ENCODE results near the gene KSR1.
"Not testable (repeated sequence)": the region's sequence is repeated elsewhere in the genome, so short reads cannot be mapped to it uniquely, and the experiment has no call there.

The KSR1 gene

GRCh38 chr17:27631897-27632725 lies 175.9 kb downstream of the KSR1 start:
- H3K4me3 ChIP-seq (ENCODE audit: low read depth in 1 of 2, low read length in 2 of 2), result peak overlapping the region; percentile 41 to 60
- H3K4me1 ChIP-seq (ENCODE audit: control insufficient read depth in 1 of 2, insufficient read depth in 2 of 2, low read length in 2 of 2), result peaks cover 12% of the 10 kb centered on the region in 2 donors
- H3K27me3 ChIP-seq (ENCODE audit: low read depth, low read length), result no peaks in the 10 kb centered on the region
- H3K27ac ChIP-seq (ENCODE audit: low read length), result peak overlapping the region; percentile 86
- H3K9me3 ChIP-seq (ENCODE audit: control insufficient read depth in 1 of 2, low read length in 2 of 2), result no peaks in the 10 kb centered on the region
- peaks cover 0 to under 1% of the 10 kb centered on the region in 2 donors for H3K36me3 ChIP-seq (ENCODE audit: control insufficient read depth in 1 of 2, insufficient read depth in 2 of 2, low read length in 2 of 2)

- peaks cover 12% of the 10 kb centered on the region in 2 donors for H3K4me1 ChIP-seq (ENCODE audit: control insufficient read depth in 1 of 2, insufficient read depth in 2 of 2, low read length in 2 of 2)
- H3K9me3 ChIP-seq (ENCODE audit: control insufficient read depth in 1 of 2, low read length in 2 of 2); H3K36me3 ChIP-seq (ENCODE audit: control insufficient read depth in 1 of 2, insufficient read depth in 2 of 2, low read length in 2 of 2); H3K27me3 ChIP-seq (ENCODE audit: low read depth, low read length): not testable (repeated sequence)
- peak overlapping the region; percentile 67 for H3K27ac ChIP-seq (ENCODE audit: low read length)
- H3K4me3 ChIP-seq (ENCODE audit: low read depth in 1 of 2, low read length in 2 of 2), result peak overlapping the region in 1 of 2 donors; percentile 60
These were observed 176.5 kb downstream of the KSR1 start for GRCh38 chr17:27632766-27633165.

- H3K27me3 ChIP-seq (ENCODE audit: low read depth, low read length), result no peaks in the 10 kb centered on the region
- H3K36me3 ChIP-seq (ENCODE audit: control insufficient read depth in 1 of 2, insufficient read depth in 2 of 2, low read length in 2 of 2), result no peaks in the 10 kb centered on the region
- no peak overlapping the region for H3K4me3 ChIP-seq (ENCODE audit: low read depth in 1 of 2, low read length in 2 of 2)
- H3K4me1 ChIP-seq (ENCODE audit: control insufficient read depth in 1 of 2, insufficient read depth in 2 of 2, low read length in 2 of 2), result peaks cover 12% of the 10 kb centered on the region in 2 donors
- peak overlapping the region; percentile 36 for H3K27ac ChIP-seq (ENCODE audit: low read length)
- H3K9me3 ChIP-seq (ENCODE audit: control insufficient read depth in 1 of 2, low read length in 2 of 2), result no peaks in the 10 kb centered on the region
These were observed 177.2 kb downstream of the KSR1 start for GRCh38 chr17:27633312-27634025.

- Histone ChIP-seq H3K36me3 (ENCODE audit: control insufficient read depth in 1 of 2, insufficient read depth in 2 of 2, low read length in 2 of 2) (no peaks in the 10 kb centered on the region), H3K4me3 (ENCODE audit: low read depth in 1 of 2, low read length in 2 of 2) (no peak overlapping the region), H3K4me1 (ENCODE audit: control insufficient read depth in 1 of 2, insufficient read depth in 2 of 2, low read length in 2 of 2) (peaks cover 12% of the 10 kb centered on the region in 2 donors), H3K9me3 (ENCODE audit: control insufficient read depth in 1 of 2, low read length in 2 of 2) (no peaks in the 10 kb centered on the region), H3K27me3 (ENCODE audit: low read depth, low read length) (no peaks in the 10 kb centered on the region), H3K27ac (ENCODE audit: low read length) (peak overlapping the region; percentile 36)
These were observed 177.7 kb downstream of the KSR1 start for GRCh38 chr17:27634026-27634335.

GRCh38 chr17:27634776-27635175 lies 178.5 kb downstream of the KSR1 start:
- Histone ChIP-seq H3K36me3 (ENCODE audit: control insufficient read depth in 1 of 2, insufficient read depth in 2 of 2, low read length in 2 of 2) (no peaks in the 10 kb centered on the region), H3K4me3 (ENCODE audit: low read depth in 1 of 2, low read length in 2 of 2) (no peak overlapping the region), H3K4me1 (ENCODE audit: control insufficient read depth in 1 of 2, insufficient read depth in 2 of 2, low read length in 2 of 2) (peaks cover 12% of the 10 kb centered on the region in 2 donors), H3K27me3 (ENCODE audit: low read depth, low read length) (no peaks in the 10 kb centered on the region), H3K9me3 (ENCODE audit: control insufficient read depth in 1 of 2, low read length in 2 of 2) (no peaks in the 10 kb centered on the region), H3K27ac (ENCODE audit: low read length) (no peak overlapping the region)

GRCh38 chr17:27635275-27635823 lies 179.1 kb downstream of the KSR1 start:
- Histone ChIP-seq H3K4me1 (ENCODE audit: control insufficient read depth in 1 of 2, insufficient read depth in 2 of 2, low read length in 2 of 2) (peaks cover 12% of the 10 kb centered on the region in 2 donors), H3K27me3 (ENCODE audit: low read depth, low read length) (no peaks in the 10 kb centered on the region), H3K36me3 (ENCODE audit: control insufficient read depth in 1 of 2, insufficient read depth in 2 of 2, low read length in 2 of 2) (no peaks in the 10 kb centered on the region), H3K4me3 (ENCODE audit: low read depth in 1 of 2, low read length in 2 of 2) (no peak overlapping the region), H3K9me3 (ENCODE audit: control insufficient read depth in 1 of 2, low read length in 2 of 2) (no peaks in the 10 kb centered on the region), H3K27ac (ENCODE audit: low read length) (no peak overlapping the region)

GRCh38 chr17:27636005-27636520 lies 179.8 kb downstream of the KSR1 start:
- H3K4me1 ChIP-seq (ENCODE audit: control insufficient read depth in 1 of 2, insufficient read depth in 2 of 2, low read length in 2 of 2), result peaks cover 12% of the 10 kb centered on the region in 2 donors
- H3K9me3 ChIP-seq (ENCODE audit: control insufficient read depth in 1 of 2, low read length in 2 of 2); H3K4me3 ChIP-seq (ENCODE audit: low read depth in 1 of 2, low read length in 2 of 2); H3K27ac ChIP-seq (ENCODE audit: low read length); H3K27me3 ChIP-seq (ENCODE audit: low read depth, low read length); H3K36me3 ChIP-seq (ENCODE audit: control insufficient read depth in 1 of 2, insufficient read depth in 2 of 2, low read length in 2 of 2): not testable (repeated sequence)

- not testable (repeated sequence) for H3K4me3 ChIP-seq (ENCODE audit: low read depth in 1 of 2, low read length in 2 of 2); H3K9me3 ChIP-seq (ENCODE audit: control insufficient read depth in 1 of 2, low read length in 2 of 2); H3K27ac ChIP-seq (ENCODE audit: low read length); H3K27me3 ChIP-seq (ENCODE audit: low read depth, low read length); H3K36me3 ChIP-seq (ENCODE audit: control insufficient read depth in 1 of 2, insufficient read depth in 2 of 2, low read length in 2 of 2)
- peaks cover 11 to 12% of the 10 kb centered on the region in 2 donors for H3K4me1 ChIP-seq (ENCODE audit: control insufficient read depth in 1 of 2, insufficient read depth in 2 of 2, low read length in 2 of 2)
These were observed 181.6 kb downstream of the KSR1 start for GRCh38 chr17:27637818-27638217.

GRCh38 chr17:27638415-27638914 lies 182.2 kb downstream of the KSR1 start:
- not testable (repeated sequence) for H3K4me1 ChIP-seq (ENCODE audit: control insufficient read depth in 1 of 2, insufficient read depth in 2 of 2, low read length in 2 of 2); H3K9me3 ChIP-seq (ENCODE audit: control insufficient read depth in 1 of 2, low read length in 2 of 2); H3K4me3 ChIP-seq (ENCODE audit: low read depth in 1 of 2, low read length in 2 of 2); H3K27ac ChIP-seq (ENCODE audit: low read length); H3K27me3 ChIP-seq (ENCODE audit: low read depth, low read length); H3K36me3 ChIP-seq (ENCODE audit: control insufficient read depth in 1 of 2, insufficient read depth in 2 of 2, low read length in 2 of 2)

- no peak overlapping the region for H3K4me3 ChIP-seq (ENCODE audit: low read depth in 1 of 2, low read length in 2 of 2)
- H3K9me3 ChIP-seq (ENCODE audit: control insufficient read depth in 1 of 2, low read length in 2 of 2), result no peaks in the 10 kb centered on the region
- no peaks in the 10 kb centered on the region for H3K4me1 ChIP-seq (ENCODE audit: control insufficient read depth in 1 of 2, insufficient read depth in 2 of 2, low read length in 2 of 2)
- no peak overlapping the region for H3K27ac ChIP-seq (ENCODE audit: low read length)
- no peaks in the 10 kb centered on the region for H3K27me3 ChIP-seq (ENCODE audit: low read depth, low read length)
- peaks cover 0 to 5% of the 10 kb centered on the region in 2 donors for H3K36me3 ChIP-seq (ENCODE audit: control insufficient read depth in 1 of 2, insufficient read depth in 2 of 2, low read length in 2 of 2)
These were observed 184.5 kb downstream of the KSR1 start for GRCh38 chr17:27640790-27641189.

GRCh38 chr17:27644586-27644985 lies 188.3 kb downstream of the KSR1 start:
- Histone ChIP-seq H3K36me3 (ENCODE audit: control insufficient read depth in 1 of 2, insufficient read depth in 2 of 2, low read length in 2 of 2) (peaks cover 0 to 5% of the 10 kb centered on the region in 2 donors), H3K27me3 (ENCODE audit: low read depth, low read length) (no peaks in the 10 kb centered on the region), H3K9me3 (ENCODE audit: control insufficient read depth in 1 of 2, low read length in 2 of 2) (no peaks in the 10 kb centered on the region), H3K27ac (ENCODE audit: low read length) (no peak overlapping the region), H3K4me1 (ENCODE audit: control insufficient read depth in 1 of 2, insufficient read depth in 2 of 2, low read length in 2 of 2) (no peaks in the 10 kb centered on the region), H3K4me3 (ENCODE audit: low read depth in 1 of 2, low read length in 2 of 2) (no peak overlapping the region)
